HEK293 (cell line): ENCODE results near the gene ISL1.

Experiments
- CTCF ChIA-PET: fragments of 350-600 bp; formaldehyde crosslinking; extraction: SDS; loops from one replicate; lab custom pipeline; 2021; ENCODE audit warnings: antibody characterized with exemption; lab: Yijun Ruan, JAX
- POLR2A ChIA-PET: fragments of 300-600 bp; formaldehyde crosslinking; extraction: SDS; loops from one replicate; lab custom pipeline; 2020; ENCODE audit warnings: antibody characterized with exemption, inconsistent platforms; lab: Yijun Ruan, JAX
- H3K27ac ChIP-seq: fragments of 200-500 bp; sonication (Bioruptor generic); 2 replicates; pipeline ENCODE4 v1.5.1; 2014; ENCODE audit warnings: low read depth, low read length, control low read depth, inconsistent platforms; ENCODE audit errors: extremely low read depth
- H3K36me3 ChIP-seq, 2 experiments: fragments of 200-500 bp in 1 of 2; sonication (Bioruptor generic) in 1 of 2; 1 replicate in 1 of 2; 2 replicates in 1 of 2; pipeline ENCODE4 v1.5.1; 2014 to 2017; ENCODE audit warnings: inconsistent platforms in 2 of 2, low read length in 2 of 2; ENCODE audit not compliant: control insufficient read depth in 2 of 2, insufficient read depth in 1 of 2
- H3K4me1 ChIP-seq: fragments of 200-500 bp; sonication (Bioruptor generic); 2 replicates; pipeline ENCODE4 v1.5.1; 2014; ENCODE audit warnings: mild to moderate bottlenecking, low read length, inconsistent platforms; ENCODE audit not compliant: control insufficient read depth, insufficient read depth
- H3K4me3 ChIP-seq: 2 replicates; pipeline ENCODE4 v1.5.1; 2011; ENCODE audit warnings: low read depth, mild to moderate bottlenecking, control low read depth, low read length, moderate library complexity
- H3K9me3 ChIP-seq: fragments of 200-500 bp; sonication (Bioruptor generic); 2 replicates; pipeline ENCODE4 v1.5.1; 2014; ENCODE audit warnings: low read depth, low read length, inconsistent platforms; ENCODE audit not compliant: control insufficient read depth, insufficient read depth
- BCL11B ChIP-seq: fragments of 450-650 bp; formaldehyde crosslinking; IDR thresholded peaks from 2 replicates; pipeline ENCODE4 v1.5.1; 2016; ENCODE audit warnings: low read depth, missing biosample characterization, missing genetic modification characterization
- ELK4 ChIP-seq: IDR thresholded peaks from 2 replicates; pipeline ENCODE4 v1.6.1; 2011; ENCODE audit warnings: mild to moderate bottlenecking, low read depth, low read length, borderline replicate concordance
- TRIM28 ChIP-seq: IDR thresholded peaks from 2 replicates; pipeline ENCODE4 v1.6.1; 2011; ENCODE audit warnings: low read length, control low read depth, borderline replicate concordance
- TSHZ1 ChIP-seq: fragments of 450-650 bp; formaldehyde crosslinking; IDR thresholded peaks from 2 replicates; pipeline ENCODE4 v1.5.1; 2016; ENCODE audit warnings: missing biosample characterization, missing genetic modification characterization, borderline replicate concordance
- ZBTB1 ChIP-seq: fragments of 450-650 bp; formaldehyde crosslinking; IDR thresholded peaks from 2 replicates; pipeline ENCODE4 v1.5.1; 2016; ENCODE audit warnings: missing biosample characterization, missing genetic modification characterization
- ZBTB21 ChIP-seq: fragments of 450-650 bp; formaldehyde crosslinking; IDR thresholded peaks from 2 replicates; pipeline ENCODE4 v1.5.1; 2017; ENCODE audit warnings: missing biosample characterization, missing genetic modification characterization
- ZBTB26 ChIP-seq: fragments of 450-650 bp; formaldehyde crosslinking; optimal IDR thresholded peaks from 2 replicates; pipeline ENCODE3; 2016; ENCODE audit warnings: missing biosample characterization, mild to moderate bottlenecking, missing genetic modification characterization
- ZBTB7A ChIP-seq: fragments of 450-650 bp; formaldehyde crosslinking; IDR thresholded peaks from 2 replicates; pipeline ENCODE4 v1.5.1; 2016; ENCODE audit warnings: low read depth, missing biosample characterization, missing genetic modification characterization
- ZFP69B ChIP-seq: fragments of 450-650 bp; formaldehyde crosslinking; IDR thresholded peaks from 2 replicates; pipeline ENCODE4 v1.5.1; 2016; ENCODE audit warnings: missing biosample characterization, missing genetic modification characterization
- ZNF112 ChIP-seq: fragments of 450-650 bp; formaldehyde crosslinking; IDR thresholded peaks from 2 replicates; pipeline ENCODE4 v1.5.0; 2017; ENCODE audit warnings: missing biosample characterization, missing genetic modification characterization
- ZNF174 ChIP-seq: fragments of 450-650 bp; formaldehyde crosslinking; IDR thresholded peaks from 2 replicates; pipeline ENCODE4 v1.5.0; 2017; ENCODE audit warnings: missing biosample characterization, mild to moderate bottlenecking, missing genetic modification characterization
- ZNF202 ChIP-seq: fragments of 450-650 bp; formaldehyde crosslinking; IDR thresholded peaks from 2 replicates; pipeline ENCODE4 v1.5.1; 2016; ENCODE audit warnings: missing biosample characterization, missing genetic modification characterization, borderline replicate concordance
- ZNF324 ChIP-seq: fragments of 450-650 bp; formaldehyde crosslinking; IDR thresholded peaks from 2 replicates; pipeline ENCODE4 v1.5.1; 2016; ENCODE audit warnings: missing biosample characterization, missing genetic modification characterization
- ZNF354C ChIP-seq: fragments of 450-650 bp; formaldehyde crosslinking; IDR thresholded peaks from 2 replicates; pipeline ENCODE4 v1.5.1; 2016; ENCODE audit warnings: missing biosample characterization, missing genetic modification characterization, low read depth, borderline replicate concordance
- ZNF558 ChIP-seq: fragments of 450-650 bp; formaldehyde crosslinking; IDR thresholded peaks from 2 replicates; pipeline ENCODE4 v1.5.1; 2016; ENCODE audit warnings: missing biosample characterization, missing genetic modification characterization
- ZNF76 ChIP-seq: fragments of 450-650 bp; formaldehyde crosslinking; IDR thresholded peaks from 2 replicates; pipeline ENCODE4; 2016; ENCODE audit warnings: low read depth, missing biosample characterization, missing genetic modification characterization, borderline replicate concordance
- ZNF776 ChIP-seq: fragments of 450-650 bp; formaldehyde crosslinking; IDR thresholded peaks from 2 replicates; pipeline ENCODE4 v1.5.0; 2017; ENCODE audit warnings: missing biosample characterization, missing genetic modification characterization, borderline replicate concordance
- ZNF777 ChIP-seq: fragments of 450-650 bp; formaldehyde crosslinking; IDR thresholded peaks from 2 replicates; pipeline ENCODE4 v1.5.1; 2017; ENCODE audit warnings: missing biosample characterization, missing genetic modification characterization, borderline replicate concordance
- ZNF843 ChIP-seq: fragments of 450-650 bp; formaldehyde crosslinking; IDR thresholded peaks from 2 replicates; pipeline ENCODE4 v1.5.1; 2016; ENCODE audit warnings: missing biosample characterization, missing genetic modification characterization

Gene ISL1

GRCh38 chr5:51386916-51387883 lies 4.0 kb downstream of the ISL1 start:
- H3K27ac ChIP-seq, result peak overlapping the region; percentile 63; the same call in 1 of the 2 replicates

GRCh38 chr5:51387884-51388275 lies 4.6 kb downstream of the ISL1 start:
- H3K4me1 ChIP-seq, result peaks cover 10% of the 10 kb centered on the region; the same call in 1 of the 2 replicates
- peak overlapping the region; percentile 36 for H3K4me3 ChIP-seq
- H3K36me3 ChIP-seq, result peaks cover 0 to 4% of the 10 kb centered on the region in 2 experiments; a peak in 1 of 3 replicates
- ChIA-PET CTCF (interaction anchor here (0.8 to 1.7 kb wide), 2 partner anchors 29 to 425 kb away, joined by 3 to 6 read pairs; no protein-coding TSS in a partner anchor), POLR2A (interaction anchor here (1.0 to 1.2 kb wide), 2 partner anchors 9 to 34 kb away, joined by 3 to 5 read pairs; no protein-coding TSS in a partner anchor)
- peak overlapping the region; percentile 63; the same call in 1 of the 2 replicates for H3K27ac ChIP-seq
- H3K9me3 ChIP-seq, result no peaks in the 10 kb centered on the region
- TF ChIP-seq ZNF777 (tag by site-specific recombination) (no peak), ZNF174 (tag by site-specific recombination) (no peak), ZNF776 (tag by site-specific recombination) (no peak), TRIM28 (no peak), ELK4 (no peak), ZBTB21 (tag by site-specific recombination) (no peak)

More at GRCh38 chr5:51386916-51387883, 4.0 kb downstream of the ISL1 start:
- Histone ChIP-seq H3K36me3 (peaks cover 0 to 4% of the 10 kb centered on the region in 2 experiments; a peak in 1 of 3 replicates), H3K9me3 (no peaks in the 10 kb centered on the region), H3K4me3 (peak overlapping the region; percentile 36), H3K4me1 (peaks cover 7% of the 10 kb centered on the region; the same call in 1 of the 2 replicates)
- TF ChIP-seq ZNF202 (tag by site-specific recombination) (peak; percentile 93), ZNF76 (no peak)
- POLR2A ChIA-PET, result interaction anchor here (1.0 to 1.2 kb wide), 2 partner anchors 9 to 35 kb away, joined by 3 to 5 read pairs; no protein-coding TSS in a partner anchor
- CTCF ChIA-PET, result interaction anchor here (0.8 to 1.7 kb wide), 2 partner anchors 30 to 424 kb away, joined by 3 to 6 read pairs; no protein-coding TSS in a partner anchor

GRCh38 chr5:51388488-51389287 lies 5.4 kb downstream of the ISL1 start:
- CTCF ChIA-PET, result interaction anchor here (0.8 to 1.7 kb wide), 2 partner anchors 28 to 425 kb away, joined by 3 to 6 read pairs; no protein-coding TSS in a partner anchor
- TF ChIP-seq BCL11B, result no peak
- TF ChIP-seq ZFP69B, result no peak
- TF ChIP-seq ZNF843 (tag by site-specific recombination), result no peak
- no peak for TF ChIP-seq ZNF354C
- Histone ChIP-seq H3K27ac (no peak overlapping the region), H3K4me3 (no peak overlapping the region), H3K36me3 (peaks cover 0 to 12% of the 10 kb centered on the region in 2 experiments; a peak in 1 of 3 replicates), H3K9me3 (no peaks in the 10 kb centered on the region), H3K4me1 (peaks cover 10% of the 10 kb centered on the region; the same call in 1 of the 2 replicates)
- POLR2A ChIA-PET, result interaction anchor here (1.0 kb wide), 1 partner anchor 10 kb away, joined by 5 read pairs; no protein-coding TSS in a partner anchor

- peaks cover 0 to 17% of the 10 kb centered on the region in 2 experiments; a peak in 1 of 3 replicates for H3K36me3 ChIP-seq
- ChIA-PET CTCF (interaction anchor here (1.7 kb wide), 1 partner anchor 426 kb away, joined by 6 read pairs; no protein-coding TSS in a partner anchor), POLR2A (no interaction called here)
- no peak overlapping the region for H3K27ac ChIP-seq
- peaks cover 10% of the 10 kb centered on the region; the same call in 1 of the 2 replicates for H3K4me1 ChIP-seq
- H3K9me3 ChIP-seq, result no peaks in the 10 kb centered on the region
- no peak overlapping the region for H3K4me3 ChIP-seq
- TF ChIP-seq TSHZ1 (no peak), ZBTB7A (tag by site-specific recombination) (no peak), ZNF324 (tag by site-specific recombination) (no peak), ZBTB1 (tag by site-specific recombination) (no peak), ZBTB26 (tag by site-specific recombination) (no peak), ZNF112 (tag by site-specific recombination) (no peak), ZNF558 (no peak)
These were observed 6.0 kb downstream of the ISL1 start for GRCh38 chr5:51389288-51389576.
